Stomach smooth muscle (tissue), 2 donors: ENCODE data around the gene TSKS.

ENCODE experiments used
- H3K27ac ChIP-seq: one replicate; pipeline ENCODE4 v1.7.0; 2013; ENCODE audit warnings: mild to moderate bottlenecking, low read length, inconsistent platforms
- H3K27me3 ChIP-seq, 2 donors: one replicate each; pipeline ENCODE4 v1.7.0; 2013; ENCODE audit warnings: low read length in 2 of 2; ENCODE audit not compliant: insufficient read depth in 2 of 2, control insufficient read depth in 1 of 2
- H3K36me3 ChIP-seq, 2 donors: one replicate each; pipeline ENCODE4 v1.7.0; 2013; ENCODE audit warnings: low read length in 2 of 2; ENCODE audit not compliant: control insufficient read depth in 2 of 2, insufficient read depth in 2 of 2
- H3K4me1 ChIP-seq: one replicate; pipeline ENCODE4 v1.7.0; 2013; ENCODE audit warnings: low read length; ENCODE audit not compliant: control insufficient read depth, insufficient read depth
- H3K4me3 ChIP-seq, 2 donors: one replicate each; pipeline ENCODE4 v1.7.0; 2013; ENCODE audit warnings: low read length in 2 of 2
- H3K9ac ChIP-seq, 2 donors: one replicate each; pipeline ENCODE4 v1.7.0; 2013; ENCODE audit warnings: low read length in 2 of 2, mild to moderate bottlenecking in 1 of 2
- H3K9me3 ChIP-seq, 2 donors: one replicate each; pipeline ENCODE4 v1.7.0; 2013; ENCODE audit warnings: low read length in 2 of 2; ENCODE audit not compliant: control insufficient read depth in 2 of 2
- donor health status: healthy.
- donor health status: Pancreatic carcinoma.

The TSKS gene

DNA sequence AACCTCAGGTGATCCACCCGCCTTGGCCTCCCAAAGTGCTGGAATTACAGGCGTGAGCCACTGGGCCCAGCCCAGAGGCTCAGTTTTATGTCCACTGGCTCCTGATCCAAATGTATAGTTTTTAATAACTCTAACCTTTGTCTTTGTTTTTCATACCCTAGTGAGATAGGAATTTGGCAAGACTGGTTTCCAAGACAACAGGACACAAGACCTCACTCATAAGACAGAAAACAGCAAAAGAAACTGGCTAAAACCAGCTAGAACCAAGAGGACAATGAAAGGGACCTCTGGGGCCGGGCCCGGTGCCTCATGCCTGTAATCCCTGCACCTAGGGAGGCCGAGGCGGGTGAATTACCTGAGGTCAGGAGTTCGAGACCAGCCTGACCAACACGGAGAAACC, 44.6 kb downstream of the TSKS start:
- Histone ChIP-seq H3K4me3 (no peak overlapping the region), H3K27ac (no peak overlapping the region), H3K9me3 (no peaks in the 10 kb centered on the region), H3K27me3 (no peaks in the 10 kb centered on the region), H3K4me1 (peaks cover 2% of the 10 kb centered on the region), H3K9ac (no peak overlapping the region), H3K36me3 (no peaks in the 10 kb centered on the region)

DNA sequence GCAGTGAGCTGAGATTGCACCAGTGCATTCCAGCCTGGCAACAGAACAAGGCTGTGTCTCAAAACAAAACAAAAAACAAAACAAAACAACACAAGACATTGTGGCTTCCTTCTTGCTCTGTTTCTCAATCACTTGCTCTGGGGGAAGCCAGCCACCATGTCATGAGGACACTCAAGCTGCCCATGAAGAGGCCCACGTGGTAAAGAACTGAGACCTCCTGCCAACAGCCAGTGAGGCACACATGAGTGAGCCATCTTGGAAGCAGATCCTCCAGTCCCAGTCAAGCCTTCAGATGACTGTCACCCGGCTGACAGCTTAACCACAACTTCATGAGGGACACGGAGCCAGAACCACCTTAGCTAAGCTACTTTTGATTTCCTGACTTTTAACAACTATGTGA, 47.0 kb downstream of the TSKS start:
- no peaks in the 10 kb centered on the region for H3K36me3 ChIP-seq
- no peak overlapping the region for H3K9ac ChIP-seq
- H3K4me3 ChIP-seq = no peak overlapping the region
- no peak overlapping the region for H3K27ac ChIP-seq
- H3K27me3 ChIP-seq = no peaks in the 10 kb centered on the region
- peaks cover 2% of the 10 kb centered on the region for H3K4me1 ChIP-seq
- no peaks in the 10 kb centered on the region for H3K9me3 ChIP-seq

DNA sequence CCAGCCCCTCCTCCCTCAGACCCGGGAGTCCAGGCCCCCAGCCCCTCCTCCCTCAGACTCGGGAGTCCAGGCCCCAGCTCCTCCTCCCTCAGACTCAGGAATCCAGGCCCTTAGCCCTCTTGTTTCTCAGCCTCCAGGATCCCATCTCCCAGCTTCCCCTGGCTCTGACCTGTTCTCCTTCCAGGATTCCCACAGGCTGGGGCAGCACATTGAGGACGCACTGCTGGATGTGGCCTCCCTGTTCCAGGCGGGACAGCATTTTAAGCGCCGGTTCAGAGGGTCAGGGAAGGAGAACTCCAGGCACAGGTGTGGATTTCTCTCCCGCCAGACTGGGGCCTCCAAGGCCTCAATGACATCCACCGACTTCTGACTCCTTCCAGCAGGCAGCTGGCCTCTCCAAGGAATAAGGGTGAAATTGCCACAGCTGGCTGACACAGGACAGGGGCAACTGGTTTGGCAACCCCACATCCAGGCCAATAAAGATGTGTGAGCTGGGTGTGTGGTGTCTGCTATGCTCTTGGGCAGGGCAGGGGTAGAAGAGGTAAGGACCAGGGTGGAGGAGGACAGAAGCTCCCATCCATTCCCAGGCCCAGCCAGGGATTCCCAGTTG, 49.8 kb downstream of the TSKS start:
- H3K4me1 ChIP-seq = peaks cover 2% of the 10 kb centered on the region
- H3K27me3 ChIP-seq = peaks cover 0 to 2% of the 10 kb centered on the region in 2 donors
- no peaks in the 10 kb centered on the region for H3K9me3 ChIP-seq
- no peak overlapping the region for H3K4me3 ChIP-seq
- peaks cover 0 to 3% of the 10 kb centered on the region in 2 donors for H3K36me3 ChIP-seq
- no peak overlapping the region for H3K9ac ChIP-seq
- no peak overlapping the region for H3K27ac ChIP-seq

DNA sequence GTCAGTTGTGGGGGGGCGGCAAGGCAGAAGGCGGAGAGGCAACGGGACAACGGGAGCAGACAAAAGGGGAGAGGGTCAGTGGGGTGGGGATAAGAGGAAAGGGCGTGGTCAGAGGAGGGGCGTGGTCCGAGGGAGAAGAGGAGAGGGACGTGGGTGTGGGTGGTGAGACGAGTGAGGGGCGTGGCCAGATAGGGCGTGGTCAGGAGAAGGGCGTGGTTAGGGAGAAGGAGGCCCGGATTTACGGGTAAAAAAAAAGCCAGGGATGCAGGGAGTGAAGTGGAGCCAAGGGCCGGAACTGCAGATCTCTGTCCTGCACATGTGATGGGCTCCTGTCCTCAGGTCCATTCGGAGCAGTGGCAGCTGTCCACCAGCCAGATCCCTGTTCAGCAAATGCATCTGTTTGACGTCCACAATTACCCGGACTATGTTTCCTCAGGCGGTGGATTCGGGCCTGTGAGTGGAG, 50.7 kb downstream of the TSKS start:
- no peak overlapping the region for H3K4me3 ChIP-seq

DNA sequence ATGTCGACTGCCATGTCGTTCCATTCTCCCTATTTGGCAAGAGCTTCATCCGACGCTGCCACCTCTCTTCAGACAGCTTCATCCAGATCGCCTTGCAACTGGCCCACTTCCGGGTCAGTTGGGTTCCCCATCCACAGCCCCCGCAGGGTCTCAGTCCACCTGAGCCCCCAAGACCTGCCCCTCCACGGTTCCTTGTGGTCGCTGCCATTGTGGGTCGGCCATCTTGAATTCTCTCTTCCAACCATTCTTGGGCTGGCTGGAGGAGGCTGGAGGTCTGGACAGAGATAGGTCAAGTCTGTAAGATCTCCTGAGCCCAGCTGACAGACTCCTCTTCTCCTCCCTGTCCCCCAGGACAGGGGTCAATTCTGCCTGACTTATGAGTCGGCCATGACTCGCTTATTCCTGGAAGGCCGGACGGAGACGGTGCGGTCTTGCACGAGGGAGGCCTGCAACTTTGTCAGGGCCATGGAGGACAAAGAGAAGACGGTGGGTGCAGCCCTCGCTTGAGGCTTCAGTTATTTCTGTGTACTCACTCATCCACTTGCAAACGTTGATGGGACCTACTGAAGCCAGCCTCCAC, 52.6 kb downstream of the TSKS start:
- Histone ChIP-seq H3K9me3 (no peaks in the 10 kb centered on the region), H3K27me3 (peaks cover 0 to 2% of the 10 kb centered on the region in 2 donors), H3K4me3 (no peak overlapping the region), H3K4me1 (no peaks in the 10 kb centered on the region), H3K27ac (no peak overlapping the region), H3K36me3 (peaks cover 0 to 3% of the 10 kb centered on the region in 2 donors), H3K9ac (no peak overlapping the region)

More for the DNA sequence above, 50.7 kb downstream of the TSKS start:
- Histone ChIP-seq H3K4me1 (peaks cover 2% of the 10 kb centered on the region), H3K27ac (no peak overlapping the region), H3K27me3 (peaks cover 0 to 2% of the 10 kb centered on the region in 2 donors), H3K9me3 (no peaks in the 10 kb centered on the region), H3K9ac (no peak overlapping the region), H3K36me3 (peaks cover 0 to 3% of the 10 kb centered on the region in 2 donors)

DNA sequence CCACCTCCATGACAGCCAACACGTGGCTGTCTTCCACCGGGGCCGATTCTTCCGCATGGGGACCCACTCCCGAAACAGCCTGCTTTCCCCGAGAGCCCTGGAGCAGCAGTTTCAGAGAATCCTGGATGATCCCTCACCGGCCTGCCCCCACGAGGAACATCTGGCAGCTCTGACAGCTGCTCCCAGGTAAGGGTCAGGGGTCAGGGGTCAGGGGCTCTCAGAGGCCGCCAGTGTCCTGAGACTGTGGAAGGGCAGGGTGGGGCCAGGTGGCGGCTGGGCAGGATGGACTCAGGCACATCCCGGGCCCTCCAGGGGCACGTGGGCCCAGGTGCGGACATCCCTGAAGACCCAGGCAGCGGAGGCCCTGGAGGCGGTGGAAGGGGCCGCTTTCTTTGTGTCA, 57.2 kb downstream of the TSKS start:
- H3K4me3 ChIP-seq = no peak overlapping the region

DNA sequence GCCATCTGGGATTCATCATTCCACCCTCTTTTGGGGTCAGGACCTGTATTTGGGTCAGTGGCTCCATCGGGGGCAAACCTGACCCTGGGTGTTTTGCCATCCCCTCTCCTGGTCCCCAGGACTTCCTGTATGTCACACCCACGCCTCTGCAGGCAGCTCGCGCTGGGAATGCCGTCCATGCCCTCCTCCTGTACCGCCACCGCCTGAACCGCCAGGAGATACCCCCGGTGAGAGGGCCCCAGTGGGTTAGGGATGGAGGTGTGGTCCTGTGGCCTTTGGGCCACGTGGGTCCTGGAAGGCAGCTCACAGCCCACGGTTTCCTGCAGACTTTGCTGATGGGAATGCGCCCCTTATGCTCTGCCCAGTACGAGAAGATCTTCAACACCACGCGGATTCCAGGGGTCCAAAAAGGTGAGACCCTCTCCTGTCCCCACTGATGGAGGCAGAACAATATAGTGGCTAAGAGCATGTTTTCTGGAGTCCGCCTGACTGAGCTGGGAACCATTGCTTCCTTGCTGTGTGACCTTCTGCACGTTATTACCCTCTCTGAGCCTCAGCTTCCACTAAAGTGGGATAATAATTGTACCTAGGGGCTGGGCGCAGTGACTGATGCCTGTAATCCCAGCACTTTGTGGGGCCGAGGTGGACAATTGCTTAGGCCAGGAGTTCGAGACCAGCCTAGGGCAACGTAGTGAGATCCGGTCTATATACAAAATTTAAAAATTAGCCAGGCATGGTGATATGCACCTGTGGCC, 58.0 kb downstream of the TSKS start:
- Histone ChIP-seq H3K9me3 (no peaks in the 10 kb centered on the region), H3K9ac (no peak overlapping the region), H3K36me3 (no peaks in the 10 kb centered on the region), H3K27ac (no peak overlapping the region), H3K4me3 (no peak overlapping the region), H3K4me1 (no peaks in the 10 kb centered on the region), H3K27me3 (no peaks in the 10 kb centered on the region)

More for the DNA sequence above, 57.2 kb downstream of the TSKS start:
- no peak overlapping the region for H3K27ac ChIP-seq
- no peaks in the 10 kb centered on the region for H3K4me1 ChIP-seq
- H3K9me3 ChIP-seq = no peaks in the 10 kb centered on the region
- peaks cover 0 to 3% of the 10 kb centered on the region in 2 donors for H3K36me3 ChIP-seq
- H3K27me3 ChIP-seq = peaks cover 0 to 2% of the 10 kb centered on the region in 2 donors
- no peak overlapping the region for H3K9ac ChIP-seq

DNA sequence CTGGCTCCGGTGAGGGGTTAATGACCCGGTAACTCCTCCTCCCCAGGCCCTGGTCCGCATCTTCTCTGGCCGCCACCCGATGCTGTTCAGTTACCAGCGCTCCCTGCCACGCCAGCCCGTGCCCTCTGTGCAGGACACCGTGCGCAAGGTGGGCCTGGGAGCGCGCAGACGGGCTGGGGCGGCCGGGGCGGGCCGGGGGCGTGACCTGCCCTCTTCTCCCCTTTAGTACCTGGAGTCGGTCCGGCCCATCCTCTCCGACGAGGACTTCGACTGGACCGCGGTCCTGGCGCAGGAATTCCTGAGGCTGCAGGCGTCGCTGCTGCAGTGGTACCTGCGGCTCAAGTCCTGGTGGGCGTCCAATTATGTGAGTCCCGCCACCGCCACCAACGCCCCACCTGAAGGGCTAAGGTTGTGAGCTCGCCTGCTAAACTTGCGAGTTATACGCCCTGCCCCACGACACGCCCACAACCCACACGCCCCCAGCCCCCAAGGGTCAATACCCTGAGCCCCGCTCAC, 61.8 kb downstream of the TSKS start:
- H3K36me3 ChIP-seq = no peaks in the 10 kb centered on the region
- H3K27me3 ChIP-seq = no peaks in the 10 kb centered on the region
- H3K4me3 ChIP-seq = no peak overlapping the region
- H3K9ac ChIP-seq = no peak overlapping the region
- H3K27ac ChIP-seq = no peak overlapping the region
- H3K4me1 ChIP-seq = no peaks in the 10 kb centered on the region
- H3K9me3 ChIP-seq = no peaks in the 10 kb centered on the region

DNA sequence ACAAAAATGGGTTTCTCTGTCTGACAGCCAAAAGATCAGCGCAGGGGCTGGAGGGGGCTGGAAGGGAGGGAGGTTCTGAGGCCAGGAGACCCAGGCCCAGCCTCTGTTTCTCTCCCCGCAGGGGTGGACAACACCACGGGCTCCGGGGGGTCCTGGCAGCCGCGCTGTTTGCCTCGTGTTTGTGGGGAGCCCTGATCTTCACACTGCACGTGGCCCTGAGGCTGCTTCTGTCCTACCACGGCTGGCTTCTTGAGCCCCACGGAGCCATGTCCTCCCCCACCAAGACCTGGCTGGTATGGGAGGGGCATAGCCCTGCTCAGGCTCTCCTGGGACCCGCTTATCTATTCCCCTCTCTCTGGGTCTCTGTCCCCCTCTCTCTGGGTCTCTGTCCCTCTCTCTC, 62.5 kb downstream of the TSKS start:
- H3K36me3 ChIP-seq = no peaks in the 10 kb centered on the region
- H3K9ac ChIP-seq = no peak overlapping the region
- H3K9me3 ChIP-seq = no peaks in the 10 kb centered on the region
- H3K27me3 ChIP-seq = no peaks in the 10 kb centered on the region
- H3K27ac ChIP-seq = no peak overlapping the region
- H3K4me1 ChIP-seq = no peaks in the 10 kb centered on the region
- H3K4me3 ChIP-seq = no peak overlapping the region

DNA sequence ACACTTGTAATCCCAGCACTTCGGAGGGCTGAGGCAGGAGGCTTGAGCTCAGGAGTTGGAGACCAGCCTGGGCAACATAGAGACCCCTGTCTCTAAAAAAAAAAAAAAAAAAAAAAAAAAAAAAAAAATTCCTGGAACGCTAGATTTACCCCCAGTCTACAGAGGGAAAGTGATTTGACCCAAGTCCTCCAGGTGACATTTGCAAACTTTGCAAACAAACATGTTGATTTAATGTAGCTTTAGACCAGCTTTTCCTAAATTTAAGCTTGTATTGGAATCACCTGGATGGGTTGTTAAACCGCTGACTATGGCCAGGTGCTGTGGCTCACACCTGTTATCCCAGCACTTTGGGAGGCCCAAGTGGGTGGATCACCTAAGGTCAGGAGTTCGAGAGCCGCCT, 63.7 kb downstream of the TSKS start:
- H3K4me1 ChIP-seq = no peaks in the 10 kb centered on the region
- H3K9ac ChIP-seq = no peak overlapping the region
- no peaks in the 10 kb centered on the region for H3K9me3 ChIP-seq
- no peaks in the 10 kb centered on the region for H3K27me3 ChIP-seq
- no peak overlapping the region for H3K27ac ChIP-seq
- H3K4me3 ChIP-seq = no peak overlapping the region
- no peaks in the 10 kb centered on the region for H3K36me3 ChIP-seq
